Caco-2 (cell line): ENCODE data around the gene CCT7. TPM values are rescaled to one million over a fixed set of nuclear protein-coding genes. Genes with fewer than 3 reads are reported as not detected.

ENCODE experiments used
- BruUV-seq: library from RNA; stranded (reverse); fragments of 400-500 nt; replicated peaks from 2 replicates; lab custom pipeline; 2021; lab: Mats Ljungman, UMichigan
- CTCF ChIA-PET: fragments of 300-600 bp; sonication (Branson Sonifier 250); formaldehyde crosslinking; loops from one replicate; lab custom pipeline; 2022; ENCODE audit warnings: antibody characterized with exemption; lab: Charles Lee
- POLR2A ChIA-PET: fragments of 300-600 bp; sonication (Branson Sonifier 250); formaldehyde crosslinking; loops from one replicate; lab custom pipeline; 2022; ENCODE audit warnings: antibody characterized with exemption; lab: Charles Lee
- DNase-seq, 2 experiments: peaks; one replicate each; pipeline versions ENCODE4 v3.0.0 to v3.0.0-alpha.2; 2020 to 2022
- H3K27me3 ChIP-seq: replicated peaks from 2 replicates; pipeline ENCODE4 v1.6.0; 2011; ENCODE audit warnings: low read length; ENCODE audit not compliant: control insufficient read depth, insufficient read depth
- H3K36me3 ChIP-seq: 2 replicates; pipeline ENCODE4 v1.5.1; 2011; ENCODE audit warnings: low read length; ENCODE audit not compliant: control insufficient read depth, insufficient read depth
- H3K4me1 ChIP-seq: fragments of 250-450 bp; sonication (Bioruptor Pico); 2 replicates; pipeline ENCODE4 v1.5.1; 2020; ENCODE audit warnings: mild to moderate bottlenecking
- H3K4me3 ChIP-seq: 2 replicates; pipeline ENCODE4 v1.5.1; 2011; ENCODE audit warnings: low read depth, mild to moderate bottlenecking, control low read depth, low read length
- H3K9me3 ChIP-seq: fragments of 250-450 bp; sonication (Bioruptor Pico); 2 replicates; pipeline ENCODE4 v1.5.1; 2020; ENCODE audit warnings: mild to moderate bottlenecking, moderate library complexity
- H3K27ac Mint-ChIP-seq: one replicate; pipeline ENCODE4 v1.8.0; 2022; ENCODE audit warnings: mixed read lengths; ENCODE audit not compliant: unreplicated experiment
- H3K27me3 Mint-ChIP-seq: one replicate; pipeline ENCODE4 v1.8.0; 2022; ENCODE audit warnings: mixed read lengths; ENCODE audit not compliant: insufficient read depth, unreplicated experiment
- H3K36me3 Mint-ChIP-seq: one replicate; pipeline ENCODE4 v1.8.0; 2022; ENCODE audit warnings: mild to moderate bottlenecking, mixed read lengths; ENCODE audit not compliant: insufficient read depth, unreplicated experiment
- H3K4me1 Mint-ChIP-seq: one replicate; pipeline ENCODE4 v1.8.0; 2022; ENCODE audit warnings: low read depth, mixed read lengths; ENCODE audit not compliant: unreplicated experiment
- H3K4me3 Mint-ChIP-seq: one replicate; pipeline ENCODE4 v1.8.0; 2022; ENCODE audit warnings: mild to moderate bottlenecking, moderate library complexity, mixed read lengths; ENCODE audit not compliant: unreplicated experiment
- H3K9me3 Mint-ChIP-seq: one replicate; pipeline ENCODE4 v1.8.0; 2022; ENCODE audit warnings: mixed read lengths; ENCODE audit not compliant: unreplicated experiment
- intact Hi-C: fragments of 100-400 bp; cut with micrococcal nuclease; formaldehyde crosslinking; loops from one replicate; pipeline ENCODE4 v1.10.0; 2022; ENCODE audit not compliant: unreplicated experiment
- total RNA-seq: library from RNA; stranded (reverse); gene quantifications from 2 replicates; pipeline ENCODE4 v1.2.3, GENCODE V29; 2022
- TF ChIP-seq, protein P1 (sequence below), 2 experiments: fragments of 200-600 bp in 1 of 2; IDR thresholded peaks; 1 replicate in 1 of 2; 2 replicates in 1 of 2; pipeline versions ENCODE4 v1.5.1 to v1.8.0; 2011 to 2022; ENCODE audit warnings: antibody characterized with exemption in 1 of 2, control low read depth in 1 of 2, inconsistent platforms in 1 of 2, low read depth in 1 of 2, low read length in 1 of 2, mild to moderate bottlenecking in 1 of 2, moderate library complexity in 1 of 2; ENCODE audit not compliant: insufficient read depth in 1 of 2, severe bottlenecking in 1 of 2, unreplicated experiment in 1 of 2

Gene CCT7
- total RNA-seq, 1 experiment from 2014 or later = 450 TPM

DNA sequence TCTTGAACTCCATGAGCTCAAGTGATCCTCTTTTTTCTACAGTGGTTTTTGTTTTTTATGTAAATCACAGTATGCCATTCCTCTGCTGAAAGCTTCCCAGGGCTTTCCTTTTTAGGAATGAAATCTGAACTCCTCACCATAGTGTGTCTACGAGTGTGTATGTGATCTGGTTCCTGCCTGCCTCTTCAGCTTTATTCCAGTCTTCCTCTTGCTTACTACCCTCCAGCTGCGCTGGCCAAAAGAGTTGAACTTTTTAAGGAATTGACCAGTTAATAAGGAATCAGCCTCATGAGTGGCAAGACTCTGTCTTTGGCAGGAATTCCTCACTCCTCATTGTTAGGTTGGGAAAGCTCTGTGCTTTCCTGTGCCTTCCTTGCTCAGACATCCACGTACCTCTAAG lies 4.0 kb downstream of the CCT7 start:
- POLR2A ChIA-PET = no interaction called here

GRCh38 chr2:73238976-73239375 lies 4.9 kb downstream of the CCT7 start:
- TF ChIP-seq, protein P1, sequence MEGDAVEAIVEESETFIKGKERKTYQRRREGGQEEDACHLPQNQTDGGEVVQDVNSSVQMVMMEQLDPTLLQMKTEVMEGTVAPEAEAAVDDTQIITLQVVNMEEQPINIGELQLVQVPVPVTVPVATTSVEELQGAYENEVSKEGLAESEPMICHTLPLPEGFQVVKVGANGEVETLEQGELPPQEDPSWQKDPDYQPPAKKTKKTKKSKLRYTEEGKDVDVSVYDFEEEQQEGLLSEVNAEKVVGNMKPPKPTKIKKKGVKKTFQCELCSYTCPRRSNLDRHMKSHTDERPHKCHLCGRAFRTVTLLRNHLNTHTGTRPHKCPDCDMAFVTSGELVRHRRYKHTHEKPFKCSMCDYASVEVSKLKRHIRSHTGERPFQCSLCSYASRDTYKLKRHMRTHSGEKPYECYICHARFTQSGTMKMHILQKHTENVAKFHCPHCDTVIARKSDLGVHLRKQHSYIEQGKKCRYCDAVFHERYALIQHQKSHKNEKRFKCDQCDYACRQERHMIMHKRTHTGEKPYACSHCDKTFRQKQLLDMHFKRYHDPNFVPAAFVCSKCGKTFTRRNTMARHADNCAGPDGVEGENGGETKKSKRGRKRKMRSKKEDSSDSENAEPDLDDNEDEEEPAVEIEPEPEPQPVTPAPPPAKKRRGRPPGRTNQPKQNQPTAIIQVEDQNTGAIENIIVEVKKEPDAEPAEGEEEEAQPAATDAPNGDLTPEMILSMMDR (IDR thresholded peaks at IDR 0.05; ENCODE audit: insufficient read depth in 1 of 2, low read depth in 1 of 2, low read length in 1 of 2, severe bottlenecking in 1 of 2, unreplicated experiment in 1 of 2) = no peak
- H3K36me3 ChIP-seq = peaks cover 2% of the 10 kb centered on the region
- Mint-ChIP-seq H3K4me1 (peaks cover 20% of the 10 kb centered on the region), H3K27ac (no peak overlapping the region), H3K27me3 (no peaks in the 10 kb centered on the region), H3K9me3 (no peaks in the 10 kb centered on the region), H3K4me3 (no peak overlapping the region), H3K36me3 (peaks cover 82% of the 10 kb centered on the region)
- no peaks in the 10 kb centered on the region for H3K27me3 ChIP-seq
- no peak for DNase-seq
- intact Hi-C loops = no loop called here
- peaks cover 7% of the 10 kb centered on the region; the same call in 1 of the 2 replicates for H3K4me1 ChIP-seq
- POLR2A ChIA-PET = no interaction called here
- H3K4me3 ChIP-seq = no peak overlapping the region
- CTCF ChIA-PET = no interaction called here
- no peaks in the 10 kb centered on the region for H3K9me3 ChIP-seq
- no TSS peak for BruUV-seq

More for the DNA sequence above, 4.0 kb downstream of the CCT7 start:
- CTCF ChIA-PET = no interaction called here
- H3K4me1 Mint-ChIP-seq = peaks cover 20% of the 10 kb centered on the region
- no peak overlapping the region for H3K4me3 ChIP-seq
- peaks cover 7% of the 10 kb centered on the region; the same call in 1 of the 2 replicates for H3K4me1 ChIP-seq
- peaks cover 2% of the 10 kb centered on the region; the same call in 1 of the 2 replicates for H3K36me3 ChIP-seq
- peaks cover 82% of the 10 kb centered on the region for H3K36me3 Mint-ChIP-seq
- no peaks in the 10 kb centered on the region for H3K27me3 Mint-ChIP-seq
- H3K9me3 ChIP-seq = no peaks in the 10 kb centered on the region
- intact Hi-C loops = no loop called here
- TF ChIP-seq, protein P1 (IDR thresholded peaks at IDR 0.05; ENCODE audit: insufficient read depth in 1 of 2, low read depth in 1 of 2, low read length in 1 of 2, severe bottlenecking in 1 of 2, unreplicated experiment in 1 of 2) = no peak
- BruUV-seq = no TSS peak
- DNase-seq = no peak
- no peaks in the 10 kb centered on the region for H3K27me3 ChIP-seq
- no peak overlapping the region for H3K27ac Mint-ChIP-seq
- H3K9me3 Mint-ChIP-seq = no peaks in the 10 kb centered on the region
- H3K4me3 Mint-ChIP-seq = no peak overlapping the region

DNA sequence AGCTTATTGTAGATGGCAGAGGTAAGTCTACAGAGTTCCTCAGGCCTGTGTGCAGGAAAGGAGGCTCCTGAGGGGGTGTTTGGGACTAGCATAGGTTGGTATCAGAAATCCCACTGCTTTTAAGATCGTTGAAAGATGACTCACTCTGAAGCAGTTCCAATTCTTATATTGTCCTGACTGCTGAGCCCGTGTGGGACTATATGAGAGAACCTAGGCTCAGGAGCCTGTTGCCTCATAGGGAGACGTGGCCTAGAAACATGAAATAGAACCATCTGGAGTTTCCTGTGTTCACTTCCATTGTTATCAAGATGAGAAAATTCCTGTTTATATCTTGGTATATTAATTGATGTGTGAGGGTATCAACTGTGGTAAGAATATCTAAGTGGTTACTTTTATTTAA lies 5.7 kb downstream of the CCT7 start:
- Histone ChIP-seq H3K9me3 (no peaks in the 10 kb centered on the region), H3K4me3 (no peak overlapping the region), H3K4me1 (peaks cover 7% of the 10 kb centered on the region; the same call in 1 of the 2 replicates), H3K36me3 (peaks cover 2% of the 10 kb centered on the region), H3K27me3 (no peaks in the 10 kb centered on the region)
- intact Hi-C loops = no loop called here
- Mint-ChIP-seq H3K9me3 (no peaks in the 10 kb centered on the region), H3K27me3 (no peaks in the 10 kb centered on the region), H3K4me3 (no peak overlapping the region), H3K4me1 (peaks cover 20% of the 10 kb centered on the region), H3K27ac (no peak overlapping the region), H3K36me3 (peaks cover 82% of the 10 kb centered on the region)
- CTCF ChIA-PET = no interaction called here
- BruUV-seq = no TSS peak
- POLR2A ChIA-PET = no interaction called here
- no peak for DNase-seq
- TF ChIP-seq, protein P1 (IDR thresholded peaks at IDR 0.05; ENCODE audit: insufficient read depth in 1 of 2, low read depth in 1 of 2, low read length in 1 of 2, severe bottlenecking in 1 of 2, unreplicated experiment in 1 of 2) = no peak
